SK-N-SH (cell line): ENCODE data around the gene TVP23C. TPM values are rescaled to one million over a fixed set of nuclear protein-coding genes. Genes with fewer than 3 reads are reported as not detected.
A peak's percentile ranks its signal among the peaks of the same experiment; 100 is the strongest.

Experiments used
- CTCF ChIA-PET: fragments of 300-600, 350-600 bp; formaldehyde crosslinking; extraction: SDS; loops from one replicate; lab custom pipeline; 2021; lab: Yijun Ruan, JAX
- POLR2A ChIA-PET: fragments of 350-600 bp; sonication (Branson Sonifier 250); formaldehyde crosslinking; extraction: SDS; loops from one replicate; lab custom pipeline; 2020; ENCODE audit warnings: antibody characterized with exemption, inconsistent platforms; lab: Yijun Ruan, JAX
- DNase-seq: peaks from one replicate; pipeline ENCODE4 v3.0.0; 2012
- H2AFZ ChIP-seq: fragments of 200-600 bp; sonication (generic); 2 replicates; pipeline ENCODE4 v1.8.1; 2016; ENCODE audit warnings: antibody characterized with exemption, mild to moderate bottlenecking, low read depth
- H3F3A ChIP-seq: fragments of 200-600 bp; sonication (generic); replicated peaks from 2 replicates; pipeline ENCODE3; 2016; ENCODE audit warnings: antibody characterized with exemption, mild to moderate bottlenecking; ENCODE audit not compliant: insufficient read depth
- H3K27ac ChIP-seq, 2 experiments: fragments of 200-500 bp in 1 of 2; fragments of 200-600 bp in 1 of 2; sonication (Bioruptor generic) in 1 of 2; sonication (generic), shearing (Covaris generic) in 1 of 2; 2 replicates each; pipeline versions ENCODE4 v1.5.1 to v1.6.1; 2014 to 2016; ENCODE audit warnings: low read depth in 2 of 2, inconsistent platforms in 1 of 2, low read length in 1 of 2, mild to moderate bottlenecking in 1 of 2, mixed read lengths in 1 of 2
- H3K27me3 ChIP-seq: fragments of 200-600 bp; sonication (generic), shearing (Covaris generic); 2 replicates; pipeline ENCODE4 v1.6.1; 2016; ENCODE audit warnings: mixed run types; ENCODE audit not compliant: insufficient read depth
- H3K36me3 ChIP-seq, 2 experiments: fragments of 200-500 bp in 1 of 2; fragments of 200-600 bp in 1 of 2; sonication (Bioruptor generic) in 1 of 2; sonication (generic) in 1 of 2; replicated peaks in 1 of 2; 2 replicates each; pipeline versions ENCODE3 to v1.5.1; 2014 to 2016; ENCODE audit warnings: low read length in 1 of 2, mild to moderate bottlenecking in 1 of 2; ENCODE audit not compliant: insufficient read depth in 2 of 2, control insufficient read depth in 1 of 2
- H3K4me1 ChIP-seq, 2 experiments: fragments of 200-500 bp in 1 of 2; fragments of 200-600 bp in 1 of 2; sonication (Bioruptor generic) in 1 of 2; sonication (generic), shearing (Covaris generic) in 1 of 2; 2 replicates each; pipeline versions ENCODE4 v1.5.1 to v1.6.1; 2014 to 2016; ENCODE audit warnings: low read depth in 1 of 2, low read length in 1 of 2, mixed run types in 1 of 2; ENCODE audit not compliant: insufficient read depth in 2 of 2, control insufficient read depth in 1 of 2
- H3K4me2 ChIP-seq: fragments of 200-600 bp; sonication (generic), shearing (Covaris generic); 2 replicates; pipeline ENCODE4 v1.6.1; 2017; ENCODE audit warnings: mixed run types
- H3K4me3 ChIP-seq, 2 experiments: fragments of 200-500 bp in 1 of 2; fragments of 200-600 bp in 1 of 2; sonication (Bioruptor generic) in 1 of 2; sonication (generic), shearing (Covaris generic) in 1 of 2; 2 replicates each; pipeline versions ENCODE4 v1.5.1 to v1.8.1; 2014 to 2016; ENCODE audit warnings: low read depth in 2 of 2, inconsistent platforms in 1 of 2, low read length in 1 of 2, mild to moderate bottlenecking in 1 of 2, mixed read lengths in 1 of 2, moderate library complexity in 1 of 2
- H3K79me2 ChIP-seq: fragments of 200-600 bp; sonication (generic); 2 replicates; pipeline ENCODE4 v1.8.1; 2017; ENCODE audit warnings: mild to moderate bottlenecking; ENCODE audit not compliant: insufficient read depth
- H3K9ac ChIP-seq: fragments of 200-600 bp; sonication (generic); 2 replicates; pipeline ENCODE4 v1.6.1; 2017; ENCODE audit warnings: mixed run types
- H3K9me2 ChIP-seq: fragments of 200-600 bp; sonication (generic); 2 replicates; pipeline ENCODE4 v1.6.1; 2017; ENCODE audit warnings: mixed run types
- H3K9me3 ChIP-seq: fragments of 200-600 bp; sonication (generic); 2 replicates; pipeline ENCODE4 v1.6.1; 2017; ENCODE audit warnings: mixed run types, mild to moderate bottlenecking, moderate library complexity
- H4K20me1 ChIP-seq: fragments of 200-600 bp; sonication (generic); 2 replicates; pipeline ENCODE4 v1.6.1; 2017; ENCODE audit warnings: mild to moderate bottlenecking, mixed run types; ENCODE audit not compliant: insufficient read depth
- EP300 ChIP-seq, 2 experiments: IDR thresholded peaks; 2 replicates each; pipeline versions ENCODE4 v1.4.0 to v1.6.1; 2012; ENCODE audit warnings: borderline replicate concordance in 1 of 2, low read depth in 1 of 2, low read length in 1 of 2
- EZH2phosphoT487 ChIP-seq: fragments of 200-600 bp; sonication (generic); IDR thresholded peaks from 2 replicates; pipeline ENCODE4 v1.6.1; 2017; ENCODE audit warnings: low read depth, mixed run types, mild to moderate bottlenecking, antibody characterized with exemption, moderate library complexity, borderline replicate concordance
- FOXJ3 ChIP-seq: sonication (generic); formaldehyde crosslinking; IDR thresholded peaks from 2 replicates; pipeline ENCODE4 v1.5.1; 2020; ENCODE audit warnings: mild to moderate bottlenecking, missing genetic modification reagents
- MXI1 ChIP-seq: IDR thresholded peaks from 2 replicates; pipeline ENCODE4 v1.6.1; 2012; ENCODE audit warnings: mild to moderate bottlenecking, low read depth, low read length, improper control_type of control experiment
- NFIC ChIP-seq: IDR thresholded peaks from 2 replicates; pipeline ENCODE4 v1.4.0; 2012; ENCODE audit warnings: borderline replicate concordance
- PBX3 ChIP-seq: IDR thresholded peaks from 2 replicates; pipeline ENCODE4; 2012
- POLR2AphosphoS5 ChIP-seq: IDR thresholded peaks from 2 replicates; pipeline ENCODE4 v1.6.1; 2012; ENCODE audit warnings: low read depth, low read length
- RAD21 ChIP-seq: IDR thresholded peaks from 2 replicates; pipeline ENCODE4 v1.6.1; 2012; ENCODE audit warnings: mild to moderate bottlenecking, low read length
- RCOR1 ChIP-seq: fragments of 150-350 bp; IDR thresholded peaks from 2 replicates; pipeline ENCODE4 v1.6.1; 2017; ENCODE audit warnings: antibody characterized with exemption, low read length
- RFX5 ChIP-seq: IDR thresholded peaks from 2 replicates; pipeline ENCODE4 v1.6.1; 2012; ENCODE audit warnings: mild to moderate bottlenecking, improper control_type of control experiment, low read length
- SIN3A ChIP-seq: IDR thresholded peaks from 2 replicates; pipeline ENCODE4 v1.6.1; 2012; ENCODE audit warnings: low read depth, mild to moderate bottlenecking, low read length, moderate library complexity, borderline replicate concordance
- TCF12 ChIP-seq: IDR thresholded peaks from 2 replicates; pipeline ENCODE4 v1.4.0; 2012
- TEAD4 ChIP-seq: IDR thresholded peaks from 2 replicates; pipeline ENCODE4 v1.4.0; 2012; ENCODE audit warnings: mild to moderate bottlenecking, borderline replicate concordance; ENCODE audit not compliant: insufficient read depth
- ZBTB33 ChIP-seq: IDR thresholded peaks from 2 replicates; pipeline ENCODE4 v1.4.0; 2012; ENCODE audit warnings: low read depth, borderline replicate concordance
- WGBS: methylation state at CpG from one replicate; pipeline ENCODE4 v1.1.6; 2017; ENCODE audit warnings: low lambda C conversion rate; 5-methylcytosine and 5-hydroxymethylcytosine counted together
- polyA plus RNA-seq, 3 experiments: library from polyadenylated mRNA; depleted of rRNA; stranded (reverse); fragments of >200 nt; gene quantifications; 2 replicates each; pipeline ENCODE4 v1.2.3, GENCODE V29; 2012
- TF ChIP-seq, protein P1 (sequence below): IDR thresholded peaks from 2 replicates; pipeline ENCODE4 v1.6.1; 2012; ENCODE audit warnings: mild to moderate bottlenecking, low read depth, low read length, moderate library complexity

The TVP23C gene
- polyA plus RNA-seq, 1 of the 3 experiments (the other 2 are of a cell fraction), result 4.7 TPM

- peak overlapping the region in 1 of 2 experiments; percentile 45; a peak in 1 of 4 replicates for H3K27ac ChIP-seq
- no peaks in the 10 kb centered on the region for H3K9me3 ChIP-seq
- no peak overlapping the region for H3K4me2 ChIP-seq
- no peaks in the 10 kb centered on the region for H3K27me3 ChIP-seq
- peaks cover 9% of the 10 kb centered on the region; the same call in 1 of the 2 replicates for H3K79me2 ChIP-seq
- H3K4me1 ChIP-seq, result 0 out of 4 replicates have a peak, but pooled peaks cover 0 to 6% of the 10 kb centered on the region in 2 experiments
- H2AFZ ChIP-seq, result no peak overlapping the region
- H3F3A ChIP-seq, result peaks cover 7% of the 10 kb centered on the region
- ChIA-PET POLR2A (no interaction called here), CTCF (interaction anchor here (0.8 to 2.1 kb wide), 3 partner anchors 11 to 262 kb away, joined by 3 to 19 read pairs (median 5); no protein-coding TSS in a partner anchor)
- 94% methylated on average over 9 of the region's 9 CpGs for WGBS
- no peak overlapping the region for H3K4me3 ChIP-seq
- no peak overlapping the region for H3K9ac ChIP-seq
- no peak for DNase-seq
- no peak for TF ChIP-seq NFIC
- no peak for TF ChIP-seq EZH2phosphoT487
- TF ChIP-seq EP300 (IDR thresholded peaks at IDR 0.05; ENCODE audit: borderline replicate concordance in 1 of 2, low read depth in 1 of 2, low read length in 1 of 2), result no peak
- TF ChIP-seq POLR2AphosphoS5, result no peak
- TF ChIP-seq FOXJ3 (CRISPR knock-in tag), result no peak
- no peak for TF ChIP-seq RCOR1
- TF ChIP-seq, protein P1, sequence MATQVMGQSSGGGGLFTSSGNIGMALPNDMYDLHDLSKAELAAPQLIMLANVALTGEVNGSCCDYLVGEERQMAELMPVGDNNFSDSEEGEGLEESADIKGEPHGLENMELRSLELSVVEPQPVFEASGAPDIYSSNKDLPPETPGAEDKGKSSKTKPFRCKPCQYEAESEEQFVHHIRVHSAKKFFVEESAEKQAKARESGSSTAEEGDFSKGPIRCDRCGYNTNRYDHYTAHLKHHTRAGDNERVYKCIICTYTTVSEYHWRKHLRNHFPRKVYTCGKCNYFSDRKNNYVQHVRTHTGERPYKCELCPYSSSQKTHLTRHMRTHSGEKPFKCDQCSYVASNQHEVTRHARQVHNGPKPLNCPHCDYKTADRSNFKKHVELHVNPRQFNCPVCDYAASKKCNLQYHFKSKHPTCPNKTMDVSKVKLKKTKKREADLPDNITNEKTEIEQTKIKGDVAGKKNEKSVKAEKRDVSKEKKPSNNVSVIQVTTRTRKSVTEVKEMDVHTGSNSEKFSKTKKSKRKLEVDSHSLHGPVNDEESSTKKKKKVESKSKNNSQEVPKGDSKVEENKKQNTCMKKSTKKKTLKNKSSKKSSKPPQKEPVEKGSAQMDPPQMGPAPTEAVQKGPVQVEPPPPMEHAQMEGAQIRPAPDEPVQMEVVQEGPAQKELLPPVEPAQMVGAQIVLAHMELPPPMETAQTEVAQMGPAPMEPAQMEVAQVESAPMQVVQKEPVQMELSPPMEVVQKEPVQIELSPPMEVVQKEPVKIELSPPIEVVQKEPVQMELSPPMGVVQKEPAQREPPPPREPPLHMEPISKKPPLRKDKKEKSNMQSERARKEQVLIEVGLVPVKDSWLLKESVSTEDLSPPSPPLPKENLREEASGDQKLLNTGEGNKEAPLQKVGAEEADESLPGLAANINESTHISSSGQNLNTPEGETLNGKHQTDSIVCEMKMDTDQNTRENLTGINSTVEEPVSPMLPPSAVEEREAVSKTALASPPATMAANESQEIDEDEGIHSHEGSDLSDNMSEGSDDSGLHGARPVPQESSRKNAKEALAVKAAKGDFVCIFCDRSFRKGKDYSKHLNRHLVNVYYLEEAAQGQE, result no peak
- no peak for TF ChIP-seq RFX5
- no peak for TF ChIP-seq MXI1
- no peak for TF ChIP-seq TEAD4
- no peak for TF ChIP-seq RAD21
- H3K9me2 ChIP-seq, result no peaks in the 10 kb centered on the region
- H3K36me3 ChIP-seq, result peaks cover 11 to 36% of the 10 kb centered on the region in 2 experiments
- H4K20me1 ChIP-seq, result no peaks in the 10 kb centered on the region
Observed at GRCh38 chr17:15513856-15514459, 49.3 kb downstream of the TVP23C start.

- CTCF ChIA-PET, result interaction anchor here (0.8 to 2.1 kb wide), 3 partner anchors 11 to 261 kb away, joined by 3 to 19 read pairs (median 5); no protein-coding TSS in a partner anchor
- POLR2A ChIA-PET, result no interaction called here
- Histone ChIP-seq H3K36me3 (peaks cover 11 to 36% of the 10 kb centered on the region in 2 experiments), H3K9me2 (no peaks in the 10 kb centered on the region), H3K27me3 (no peaks in the 10 kb centered on the region), H3K4me2 (no peak overlapping the region), H4K20me1 (no peaks in the 10 kb centered on the region), H3K9me3 (no peaks in the 10 kb centered on the region), H3F3A (peaks cover 7% of the 10 kb centered on the region), H3K4me3 (no peak overlapping the region), H3K4me1 (0 out of 4 replicates have a peak, but pooled peaks cover 0 to 6% of the 10 kb centered on the region in 2 experiments), H3K9ac (no peak overlapping the region), H3K27ac (peak overlapping the region in 1 of 2 experiments; percentile 45; a peak in 1 of 4 replicates), H2AFZ (no peak overlapping the region), H3K79me2 (peaks cover 9% of the 10 kb centered on the region; the same call in 1 of the 2 replicates)
- 93% methylated on average over 6 of the region's 6 CpGs for WGBS
- DNase-seq, result no peak
- TF ChIP-seq TCF12, result no peak
- no peak for TF ChIP-seq PBX3
- TF ChIP-seq ZBTB33, result no peak
- TF ChIP-seq NFIC, result no peak
- TF ChIP-seq SIN3A, result no peak
Observed at GRCh38 chr17:15513058-15513791, 50.1 kb downstream of the TVP23C start.
